Measurements from ENCODE around the gene IL16. TPM values are rescaled to one million over a fixed set of nuclear protein-coding genes. Genes with fewer than 3 reads are reported as not detected.

Gene IL16
- total RNA-seq, 3 donors from 2014 or later (not counting 1 experiment from before 2014, with no cell fraction given) = 98.1 to 153 (median 114) TPM

GRCh38 chr15:81268881-81269601, 72.4 kb downstream of the IL16 start:
- no peak for TF ChIP-seq CTCF (IDR thresholded peaks at IDR 0.05)
- ATAC-seq = no peak
- Mint-ChIP-seq H3K4me1 (peaks cover 18 to 19% of the 10 kb centered on the region in 2 donors), H3K9me3 (no peaks in the 10 kb centered on the region), H3K4me3 (no peak overlapping the region), H3K27ac (no peak overlapping the region), H3K36me3 (no peaks in the 10 kb centered on the region), H3K27me3 (ENCODE audit: low read depth in 2 of 2) (peaks cover 13 to 17% of the 10 kb centered on the region in 2 donors)
- peak in 1 of 2 donors; percentile 41 for DNase-seq
- H3K27ac ChIP-seq (ENCODE audit: low read length) = no peak overlapping the region
- H3K27me3 ChIP-seq (ENCODE audit: control insufficient read depth, insufficient read depth, low read length) = no peaks in the 10 kb centered on the region
- intact Hi-C loops (cut with micrococcal nuclease) = loop anchor here (5.0 to 10.0 kb wide), 2 partner anchors 92 to 294 kb away; no protein-coding TSS in a partner anchor
- 65% methylated on average over 10 of the region's 10 CpGs for WGBS (ENCODE audit: insufficient coverage)
- no peaks in the 10 kb centered on the region for H3K36me3 ChIP-seq (ENCODE audit: control insufficient read depth, insufficient read depth, low read length)
- H3K4me1 ChIP-seq (ENCODE audit: control insufficient read depth, insufficient read depth, low read length) = peaks cover 15% of the 10 kb centered on the region
- H3K9me3 ChIP-seq (ENCODE audit: control insufficient read depth, insufficient read depth, low read length) = no peaks in the 10 kb centered on the region
- no peak overlapping the region for H3K4me3 ChIP-seq (ENCODE audit: low read length)

- no peaks in the 10 kb centered on the region for H3K36me3 Mint-ChIP-seq
- TF ChIP-seq CTCF (IDR thresholded peaks at IDR 0.05) = no peak
- Histone ChIP-seq H3K27ac (ENCODE audit: low read length) (no peak overlapping the region), H3K4me1 (ENCODE audit: control insufficient read depth, insufficient read depth, low read length) (peaks cover 13% of the 10 kb centered on the region), H3K36me3 (ENCODE audit: control insufficient read depth, insufficient read depth, low read length) (no peaks in the 10 kb centered on the region), H3K9me3 (ENCODE audit: control insufficient read depth, insufficient read depth, low read length) (no peaks in the 10 kb centered on the region), H3K27me3 (ENCODE audit: control insufficient read depth, insufficient read depth, low read length) (no peaks in the 10 kb centered on the region), H3K4me3 (ENCODE audit: low read length) (no peak overlapping the region)
- intact Hi-C loops (cut with micrococcal nuclease) = no loop called here
- H3K9me3 Mint-ChIP-seq = no peaks in the 10 kb centered on the region
- DNase-seq (no peak), ATAC-seq (no peak)
- no peak overlapping the region for H3K27ac Mint-ChIP-seq
- H3K27me3 Mint-ChIP-seq (ENCODE audit: low read depth in 2 of 2) = peaks cover 4 to 8% of the 10 kb centered on the region in 2 donors
- WGBS (ENCODE audit: insufficient coverage) = 87% methylated on average over 3 of the region's 3 CpGs
- peaks cover 22 to 23% of the 10 kb centered on the region in 2 donors for H3K4me1 Mint-ChIP-seq
- no peak overlapping the region for H3K4me3 Mint-ChIP-seq
These were observed 73.5 kb downstream of the IL16 start for GRCh38 chr15:81270188-81270587.

GRCh38 chr15:81270781-81271491, 74.3 kb downstream of the IL16 start:
- H3K9me3 ChIP-seq (ENCODE audit: control insufficient read depth, insufficient read depth, low read length) = no peaks in the 10 kb centered on the region
- Mint-ChIP-seq H3K27ac (no peak overlapping the region), H3K4me3 (no peak overlapping the region), H3K4me1 (peaks cover 16 to 20% of the 10 kb centered on the region in 2 donors), H3K27me3 (ENCODE audit: low read depth in 2 of 2) (peaks cover 0 to under 1% of the 10 kb centered on the region in 2 donors), H3K9me3 (no peaks in the 10 kb centered on the region), H3K36me3 (no peaks in the 10 kb centered on the region)
- no peaks in the 10 kb centered on the region for H3K27me3 ChIP-seq (ENCODE audit: control insufficient read depth, insufficient read depth, low read length)
- H3K36me3 ChIP-seq (ENCODE audit: control insufficient read depth, insufficient read depth, low read length) = no peaks in the 10 kb centered on the region
- DNase-seq = no peak
- intact Hi-C loops (cut with micrococcal nuclease) = no loop called here
- no peak overlapping the region for H3K27ac ChIP-seq (ENCODE audit: low read length)
- H3K4me3 ChIP-seq (ENCODE audit: low read length) = no peak overlapping the region
- no peak for ATAC-seq
- TF ChIP-seq CTCF (IDR thresholded peaks at IDR 0.05) = no peak
- H3K4me1 ChIP-seq (ENCODE audit: control insufficient read depth, insufficient read depth, low read length) = peaks cover 6% of the 10 kb centered on the region
- WGBS (ENCODE audit: insufficient coverage) = 92% methylated on average over 11 of the region's 11 CpGs

Measured in natural killer cell (primary cell).